ENCODE data around the gene PDE11A.

DNA sequence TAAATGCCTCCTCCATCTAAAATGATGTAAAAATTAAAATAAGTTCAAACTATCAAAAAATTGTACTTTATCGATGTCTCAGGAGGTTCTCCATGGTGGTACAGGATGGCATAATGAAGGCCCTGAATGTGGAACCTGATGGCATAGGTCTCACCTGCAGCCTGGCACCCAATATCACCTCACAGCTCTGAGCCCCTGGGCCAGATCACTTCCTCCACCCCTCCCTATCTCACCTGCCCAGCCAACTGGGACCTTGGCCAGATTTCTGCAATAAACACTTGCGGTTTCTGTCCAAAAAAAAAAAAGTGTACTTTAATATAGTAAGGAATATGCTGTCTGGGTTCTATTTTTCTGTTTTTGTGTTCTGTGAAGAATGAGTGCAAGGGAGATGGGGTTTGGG is 33.0 kb upstream of the PDE11A start:
- TF ChIP-seq, protein P1, sequence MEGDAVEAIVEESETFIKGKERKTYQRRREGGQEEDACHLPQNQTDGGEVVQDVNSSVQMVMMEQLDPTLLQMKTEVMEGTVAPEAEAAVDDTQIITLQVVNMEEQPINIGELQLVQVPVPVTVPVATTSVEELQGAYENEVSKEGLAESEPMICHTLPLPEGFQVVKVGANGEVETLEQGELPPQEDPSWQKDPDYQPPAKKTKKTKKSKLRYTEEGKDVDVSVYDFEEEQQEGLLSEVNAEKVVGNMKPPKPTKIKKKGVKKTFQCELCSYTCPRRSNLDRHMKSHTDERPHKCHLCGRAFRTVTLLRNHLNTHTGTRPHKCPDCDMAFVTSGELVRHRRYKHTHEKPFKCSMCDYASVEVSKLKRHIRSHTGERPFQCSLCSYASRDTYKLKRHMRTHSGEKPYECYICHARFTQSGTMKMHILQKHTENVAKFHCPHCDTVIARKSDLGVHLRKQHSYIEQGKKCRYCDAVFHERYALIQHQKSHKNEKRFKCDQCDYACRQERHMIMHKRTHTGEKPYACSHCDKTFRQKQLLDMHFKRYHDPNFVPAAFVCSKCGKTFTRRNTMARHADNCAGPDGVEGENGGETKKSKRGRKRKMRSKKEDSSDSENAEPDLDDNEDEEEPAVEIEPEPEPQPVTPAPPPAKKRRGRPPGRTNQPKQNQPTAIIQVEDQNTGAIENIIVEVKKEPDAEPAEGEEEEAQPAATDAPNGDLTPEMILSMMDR (IDR thresholded peaks at IDR 0.05), result no peak
- TF ChIP-seq EP300 (IDR thresholded peaks at IDR 0.05), result no peak
- no peak for TF ChIP-seq POLR2A (IDR thresholded peaks at IDR 0.05)
